ENCODE results near the gene ZNF76.

The ZNF76 gene

GRCh38 chr6:35272005-35272404 is 12.5 kb downstream of the ZNF76 start:
- DNase-seq = no peak

GRCh38 chr6:35273822-35274559 is 14.5 kb downstream of the ZNF76 start:
- DNase-seq = no peak

GRCh38 chr6:35275744-35276260 is 16.3 kb downstream of the ZNF76 start:
- DNase-seq = no peak

- no peak for DNase-seq
Observed at GRCh38 chr6:35278708-35279107, 19.2 kb downstream of the ZNF76 start.

GRCh38 chr6:35280903-35281302 is 21.4 kb downstream of the ZNF76 start:
- DNase-seq = no peak

GRCh38 chr6:35282472-35282871 is 22.9 kb downstream of the ZNF76 start:
- peak; percentile 20 for DNase-seq

- DNase-seq = no peak
Observed at GRCh38 chr6:35283361-35283760, 23.8 kb downstream of the ZNF76 start.

- DNase-seq = no peak
Observed at GRCh38 chr6:35287671-35288396, 28.3 kb downstream of the ZNF76 start.

GRCh38 chr6:35288834-35289233 is 29.3 kb downstream of the ZNF76 start:
- DNase-seq = no peak

- DNase-seq = no peak
Observed at GRCh38 chr6:35291491-35291890, 32.0 kb downstream of the ZNF76 start.

GRCh38 chr6:35292494-35292893 is 33.0 kb downstream of the ZNF76 start:
- no peak for DNase-seq

GRCh38 chr6:35293681-35294080 is 34.1 kb downstream of the ZNF76 start:
- DNase-seq = no peak

GRCh38 chr6:35294308-35294945 is 34.9 kb downstream of the ZNF76 start:
- no peak for DNase-seq

- no peak for DNase-seq
Observed at GRCh38 chr6:35295036-35295435, 35.5 kb downstream of the ZNF76 start.

GRCh38 chr6:35295521-35296315 is 36.2 kb downstream of the ZNF76 start:
- no peak for DNase-seq

- no peak for DNase-seq
Observed at GRCh38 chr6:35296931-35297600, 37.5 kb downstream of the ZNF76 start.

- peak; percentile 92 for DNase-seq
Observed at GRCh38 chr6:35297601-35298481, 38.3 kb downstream of the ZNF76 start, which contains the start of gene DEF6. TSS of gene DEF6 (plus strand) at chr6:35297818. CDS start at chr6:35297857, 39 bp downstream.

- DNase-seq = peak; percentile 12
Observed at GRCh38 chr6:35298625-35299140, 39.1 kb downstream of the ZNF76 start.

- DNase-seq = peak; percentile 91
Observed at GRCh38 chr6:35299674-35300073, 40.1 kb downstream of the ZNF76 start.

GRCh38 chr6:35300848-35301247 is 41.3 kb downstream of the ZNF76 start:
- DNase-seq = peak; percentile 37
